Mucosa of stomach (tissue), 1 donor: ENCODE data around the gene PRAMEF9.
"Not testable (repeated sequence)": the region's sequence is repeated elsewhere in the genome, so short reads cannot be mapped to it uniquely, and the experiment has no call there.

Experiments
- H3K27me3 ChIP-seq: one replicate; pipeline ENCODE4 v1.7.0; 2013; ENCODE audit warnings: mild to moderate bottlenecking, low read length; ENCODE audit not compliant: control insufficient read depth, insufficient read depth
- H3K36me3 ChIP-seq: one replicate; pipeline ENCODE4 v1.7.0; 2013; ENCODE audit warnings: low read length; ENCODE audit not compliant: control insufficient read depth, insufficient read depth
- H3K4me1 ChIP-seq: one replicate; pipeline ENCODE4 v1.7.0; 2013; ENCODE audit warnings: mild to moderate bottlenecking, low read length; ENCODE audit not compliant: control insufficient read depth, insufficient read depth
- H3K4me3 ChIP-seq: one replicate; pipeline ENCODE4 v1.7.0; 2013; ENCODE audit warnings: low read length
- H3K9ac ChIP-seq: one replicate; pipeline ENCODE4 v1.7.0; 2013; ENCODE audit warnings: mild to moderate bottlenecking, low read length, moderate library complexity
- H3K9me3 ChIP-seq: one replicate; pipeline ENCODE4 v1.7.0; 2013; ENCODE audit warnings: mild to moderate bottlenecking, low read length, moderate library complexity; ENCODE audit not compliant: control insufficient read depth
- donor health status: Pancreatic carcinoma.

The PRAMEF9 gene

DNA sequence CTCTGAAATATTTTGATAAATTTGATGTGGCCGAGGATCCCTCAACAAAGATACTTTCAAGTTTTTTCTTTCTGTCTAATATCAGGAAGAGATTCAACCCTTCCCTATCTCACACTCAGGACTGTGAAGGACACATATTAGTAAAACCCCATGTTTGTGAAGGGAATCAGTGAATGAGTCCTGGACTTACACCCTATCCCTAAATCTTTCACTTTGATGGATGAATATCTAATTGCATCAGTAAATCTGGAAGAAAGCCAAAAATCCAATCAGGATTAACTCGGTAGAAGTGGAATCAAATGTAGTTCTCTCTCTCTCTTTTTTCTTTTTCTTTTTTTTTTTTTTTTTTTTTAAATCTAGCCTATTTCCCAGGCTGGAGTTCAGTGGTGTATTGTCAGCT lies at the start of gene PRAMEF9:
Gene PRAMEF9 (plus strand): TSS at position 301 of the 400 bp plus-strand sequence. CDS start 3,433 bp downstream, outside the sequence.
- H3K4me1 ChIP-seq, H3K36me3 ChIP-seq, H3K4me3 ChIP-seq, H3K9me3 ChIP-seq, H3K27me3 ChIP-seq, H3K9ac ChIP-seq: not testable (repeated sequence)

DNA sequence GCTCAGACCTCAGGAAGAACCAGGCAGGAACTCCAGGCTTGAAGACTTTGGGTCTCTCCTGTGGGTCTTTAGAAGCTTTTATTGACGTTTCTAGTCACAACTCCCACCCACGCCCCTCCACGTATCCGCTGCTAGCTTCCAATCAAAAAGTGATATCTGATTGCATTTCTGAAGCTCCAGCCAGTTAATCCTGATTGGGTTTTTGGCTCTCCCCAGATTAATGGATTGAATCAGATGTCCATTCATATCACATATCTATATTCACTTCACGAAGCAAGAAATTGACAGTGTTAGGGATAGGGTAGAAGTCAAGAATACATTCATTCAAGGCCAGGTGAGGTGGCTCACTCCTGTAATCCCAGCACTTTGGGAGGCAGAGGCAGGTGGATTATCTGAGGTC lies 15.7 kb upstream of the PRAMEF9 start, which contains the start of gene PRAMEF26:
Gene PRAMEF26 (minus strand): TSS at position 101 of the 400 bp plus-strand sequence. CDS start 2,914 bp downstream, outside the sequence.
- H3K36me3 ChIP-seq, H3K9me3 ChIP-seq: not testable (repeated sequence)

DNA sequence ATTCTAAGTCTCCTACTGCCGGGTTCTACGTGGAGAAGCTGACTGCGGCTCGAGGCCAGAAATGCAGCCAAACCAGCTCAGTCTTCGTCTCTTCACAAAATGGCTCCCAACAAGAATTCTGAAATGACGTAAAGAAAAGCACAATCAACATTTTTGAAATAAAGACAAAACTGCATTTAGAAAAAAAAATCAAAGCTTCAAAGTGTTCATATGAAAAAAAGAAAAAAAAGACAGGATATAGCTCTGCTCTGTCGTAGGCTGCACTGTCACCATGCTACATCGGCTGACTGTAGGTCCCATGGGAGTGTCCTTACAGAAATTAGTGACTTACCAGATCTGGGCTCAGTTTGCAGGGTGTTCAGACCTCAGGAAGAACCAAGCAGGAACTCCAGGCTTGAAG lies 6.1 kb upstream of the PRAMEF9 start, which contains the start of gene HNRNPCL4:
Gene HNRNPCL4 (minus strand): TSS at position 101 of the 400 bp plus-strand sequence. CDS start 164 bp downstream, outside the sequence.
- H3K4me3 ChIP-seq, H3K9ac ChIP-seq, H3K9me3 ChIP-seq, H3K27me3 ChIP-seq, H3K36me3 ChIP-seq, H3K4me1 ChIP-seq: not testable (repeated sequence)

More for the DNA sequence above, 15.7 kb upstream of the PRAMEF9 start, which contains the start of gene PRAMEF26:
- not testable (repeated sequence) for H3K4me1 ChIP-seq, H3K4me3 ChIP-seq, H3K9ac ChIP-seq, H3K27me3 ChIP-seq

DNA sequence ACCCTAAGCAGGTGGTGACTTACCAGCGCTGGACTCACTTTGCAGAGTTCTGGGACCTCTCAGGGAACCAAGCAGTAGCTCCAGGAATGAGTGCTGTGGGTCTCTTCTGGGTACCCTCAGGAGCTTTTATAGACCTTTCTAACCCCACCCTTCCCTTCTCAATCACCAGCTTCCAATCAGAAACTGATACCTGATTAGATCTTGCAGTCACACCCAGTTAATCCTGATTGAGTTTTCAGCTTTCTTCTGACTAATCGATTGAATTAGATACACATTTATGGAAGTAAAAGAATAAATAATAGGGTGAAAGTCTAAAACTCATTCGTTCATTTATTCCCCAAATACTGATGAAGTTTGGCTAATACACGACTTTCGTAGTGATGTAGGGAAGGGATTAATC lies 29.7 kb downstream of the PRAMEF9 start, which contains the start of gene PRAMEF13:
Gene PRAMEF13 (minus strand): TSS at position 101 of the 400 bp plus-strand sequence. CDS start 1,820 bp downstream, outside the sequence.
- not testable (repeated sequence) for H3K9ac ChIP-seq, H3K4me3 ChIP-seq, H3K9me3 ChIP-seq, H3K36me3 ChIP-seq, H3K4me1 ChIP-seq, H3K27me3 ChIP-seq

DNA sequence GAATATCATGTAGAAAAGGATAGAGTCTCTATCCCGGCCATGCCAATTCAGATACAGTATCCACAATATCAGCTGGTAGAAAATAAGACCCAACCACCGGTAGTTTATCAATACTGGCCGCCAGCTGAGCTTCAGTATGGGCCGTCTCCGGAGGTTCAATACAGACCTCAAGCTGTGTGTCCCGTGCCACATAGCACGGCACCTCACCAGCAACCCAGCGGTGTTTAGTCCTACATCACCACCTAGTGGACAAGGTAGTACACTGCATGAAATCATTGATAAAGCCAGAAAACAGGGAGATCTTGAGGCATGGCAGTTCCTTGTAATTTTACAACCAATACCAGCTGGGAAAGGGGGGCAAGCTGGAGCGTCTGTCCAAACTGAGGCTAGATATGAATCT lies 37.1 kb downstream of the PRAMEF9 start:
- not testable (repeated sequence) for H3K4me1 ChIP-seq, H3K27me3 ChIP-seq, H3K36me3 ChIP-seq, H3K9ac ChIP-seq, H3K9me3 ChIP-seq, H3K4me3 ChIP-seq

DNA sequence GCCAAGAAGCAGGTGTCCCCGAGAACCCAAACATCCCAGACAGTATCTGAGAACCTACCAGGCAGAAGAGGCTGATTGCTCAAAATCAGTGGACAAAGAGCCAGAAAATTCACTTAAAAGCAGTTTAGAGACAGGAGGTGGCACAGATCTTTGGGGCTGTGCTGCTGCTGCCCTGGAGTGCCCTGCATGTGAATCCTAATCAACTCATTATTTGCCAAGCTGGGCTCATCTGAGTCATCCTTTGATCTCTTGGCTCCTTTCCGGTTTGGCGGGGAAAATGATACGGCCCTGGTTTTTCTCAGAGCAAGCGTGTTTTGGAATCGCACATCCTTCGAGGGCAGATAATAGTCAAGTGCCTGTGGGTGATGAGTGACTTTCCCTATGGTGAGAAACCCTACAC lies 45.0 kb downstream of the PRAMEF9 start:
- H3K36me3 ChIP-seq, H3K9ac ChIP-seq, H3K4me3 ChIP-seq, H3K9me3 ChIP-seq, H3K4me1 ChIP-seq, H3K27me3 ChIP-seq: not testable (repeated sequence)

DNA sequence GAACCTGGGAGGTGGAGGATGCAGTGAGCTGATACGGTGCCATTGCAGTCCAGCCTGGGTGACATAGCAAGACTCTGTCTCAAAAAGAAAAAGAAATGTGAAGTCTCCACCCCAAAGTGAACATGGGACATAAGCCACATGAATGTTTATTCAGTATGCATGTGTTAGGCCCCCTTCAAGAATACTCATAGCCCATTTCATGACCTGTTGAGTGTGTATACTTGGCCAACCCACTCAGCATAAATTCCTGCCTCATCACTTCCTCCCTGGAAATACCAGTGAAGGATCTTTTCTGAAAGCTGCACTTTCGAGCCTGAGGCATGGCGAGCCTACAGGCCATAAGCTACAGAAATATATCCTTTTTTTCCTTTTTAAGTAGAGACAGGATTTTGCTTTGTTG lies 47.6 kb downstream of the PRAMEF9 start:
- H3K4me3 ChIP-seq, H3K36me3 ChIP-seq, H3K9me3 ChIP-seq, H3K4me1 ChIP-seq, H3K27me3 ChIP-seq, H3K9ac ChIP-seq: not testable (repeated sequence)

DNA sequence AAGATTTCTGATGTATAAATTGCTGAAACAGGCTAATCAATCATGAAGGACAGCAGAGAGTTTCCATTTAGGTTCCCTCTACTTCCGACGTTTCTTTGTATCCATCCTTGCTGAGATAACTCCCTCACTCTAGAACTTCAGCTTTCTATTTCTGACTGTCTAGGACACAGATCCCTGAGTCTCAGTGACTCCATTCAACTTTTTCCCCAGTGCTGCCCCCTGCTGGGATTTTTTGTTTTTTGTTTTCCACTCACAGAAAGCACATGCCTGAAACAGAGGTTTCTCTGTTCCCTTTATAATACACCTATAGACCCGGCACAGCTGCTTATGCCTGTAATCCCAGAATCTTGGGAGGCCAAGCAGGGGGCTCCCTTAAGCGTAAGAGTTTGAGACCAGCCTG lies 51.1 kb downstream of the PRAMEF9 start:
- not testable (repeated sequence) for H3K9me3 ChIP-seq, H3K4me1 ChIP-seq, H3K4me3 ChIP-seq, H3K9ac ChIP-seq, H3K27me3 ChIP-seq, H3K36me3 ChIP-seq

DNA sequence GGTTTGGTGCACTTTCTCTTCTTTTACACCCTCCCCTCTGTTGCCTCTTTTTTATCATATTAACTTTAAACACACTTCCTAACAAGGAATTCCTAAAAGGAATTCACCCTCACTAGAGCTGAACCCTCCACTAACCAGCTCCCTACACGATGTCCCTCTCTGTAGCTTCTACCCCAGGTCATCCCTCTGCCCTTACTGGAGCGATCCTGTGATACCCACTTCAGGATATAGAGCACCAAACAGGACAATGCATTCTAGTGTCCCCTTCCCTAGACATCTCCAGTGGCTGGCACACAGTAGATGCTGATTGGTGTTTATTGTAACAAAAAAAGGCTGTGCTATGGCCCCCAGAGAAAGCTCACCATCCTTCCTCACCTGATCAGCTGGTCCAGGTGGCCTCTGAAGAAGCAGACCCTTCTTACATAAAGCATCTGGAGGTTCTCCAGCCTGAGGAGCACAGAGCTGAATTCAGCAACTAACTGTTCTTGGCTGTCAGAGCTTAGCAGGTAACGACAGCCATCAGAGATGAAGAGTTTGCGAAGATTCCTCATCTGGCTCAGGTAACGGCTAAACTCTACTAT lies 52.9 kb downstream of the PRAMEF9 start:
- H3K27me3 ChIP-seq: no peaks in the 10 kb centered on the region
- H3K9ac ChIP-seq: no peak overlapping the region
- H3K36me3 ChIP-seq: no peaks in the 10 kb centered on the region
- no peaks in the 10 kb centered on the region for H3K9me3 ChIP-seq
- no peaks in the 10 kb centered on the region for H3K4me1 ChIP-seq
- no peak overlapping the region for H3K4me3 ChIP-seq

DNA sequence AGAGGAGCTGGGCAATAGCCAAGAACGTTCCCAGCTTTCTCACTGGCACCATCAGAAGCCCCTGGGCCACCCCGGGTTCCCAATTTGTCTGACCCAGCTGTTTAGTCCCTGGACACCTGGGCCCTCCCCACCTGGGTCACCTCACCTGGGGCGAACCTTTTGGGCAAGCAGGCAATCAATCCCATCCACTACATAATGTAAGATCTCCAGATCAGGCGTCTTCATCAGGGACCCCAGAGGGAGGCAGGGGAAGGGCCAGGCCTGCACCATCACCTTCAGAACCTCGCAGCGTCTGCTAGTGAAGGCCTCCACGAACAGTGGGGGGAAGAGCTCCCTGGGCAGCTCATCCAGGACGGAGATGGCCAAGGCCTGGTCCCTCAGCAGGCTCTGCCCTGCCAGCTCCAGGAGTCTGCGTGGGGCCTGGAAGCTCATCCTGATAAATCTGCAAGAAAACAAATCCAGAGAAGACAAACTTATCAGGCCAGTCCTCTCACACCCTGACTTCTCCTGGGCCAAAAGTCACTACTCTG lies 54.1 kb downstream of the PRAMEF9 start, which contains the start of gene PRAMEF18:
Gene PRAMEF18 (minus strand): TSS at position 480 of the 530 bp plus-strand sequence. CDS start 48 bp downstream, at position 432.
- not testable (repeated sequence) for H3K4me1 ChIP-seq, H3K4me3 ChIP-seq, H3K9ac ChIP-seq, H3K9me3 ChIP-seq, H3K27me3 ChIP-seq, H3K36me3 ChIP-seq

DNA sequence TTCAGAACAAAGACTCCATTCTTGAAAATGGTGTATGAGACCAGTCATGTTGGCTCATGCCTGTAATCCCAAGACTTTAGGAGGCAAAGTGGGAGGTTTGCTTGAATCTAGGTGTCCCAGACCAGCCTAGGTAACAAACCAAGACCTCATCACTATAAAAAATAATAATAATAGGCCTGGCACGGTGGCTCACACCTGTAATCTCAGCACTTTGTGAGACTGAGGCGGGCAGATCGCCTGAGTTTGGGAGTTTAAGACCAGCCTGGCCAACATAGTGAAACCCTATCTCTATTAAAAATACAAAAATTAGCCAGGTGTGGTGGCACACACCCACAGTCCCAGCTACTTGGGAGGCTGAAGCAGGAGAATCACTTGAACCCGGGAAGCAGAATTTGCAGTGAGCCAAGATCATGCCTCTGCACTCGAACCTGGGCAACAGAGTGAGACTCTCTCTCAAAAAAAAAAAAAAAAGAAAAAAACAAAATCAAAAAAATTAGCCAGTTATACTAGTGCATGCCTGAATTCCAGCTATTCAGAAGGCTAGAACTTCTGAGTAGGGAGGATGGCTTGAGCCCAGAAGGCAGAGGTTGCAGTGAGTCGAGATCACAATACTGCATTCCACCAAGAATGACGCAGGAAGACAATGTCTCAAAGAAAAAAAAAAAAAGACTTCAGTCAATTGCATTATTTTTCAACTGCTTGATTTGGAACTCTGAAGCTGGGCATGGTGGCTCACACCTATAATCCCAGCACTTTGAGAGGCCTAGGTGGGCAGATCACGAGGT lies 55.8 kb downstream of the PRAMEF9 start:
- not testable (repeated sequence) for H3K9ac ChIP-seq, H3K36me3 ChIP-seq, H3K9me3 ChIP-seq, H3K4me3 ChIP-seq, H3K27me3 ChIP-seq, H3K4me1 ChIP-seq

DNA sequence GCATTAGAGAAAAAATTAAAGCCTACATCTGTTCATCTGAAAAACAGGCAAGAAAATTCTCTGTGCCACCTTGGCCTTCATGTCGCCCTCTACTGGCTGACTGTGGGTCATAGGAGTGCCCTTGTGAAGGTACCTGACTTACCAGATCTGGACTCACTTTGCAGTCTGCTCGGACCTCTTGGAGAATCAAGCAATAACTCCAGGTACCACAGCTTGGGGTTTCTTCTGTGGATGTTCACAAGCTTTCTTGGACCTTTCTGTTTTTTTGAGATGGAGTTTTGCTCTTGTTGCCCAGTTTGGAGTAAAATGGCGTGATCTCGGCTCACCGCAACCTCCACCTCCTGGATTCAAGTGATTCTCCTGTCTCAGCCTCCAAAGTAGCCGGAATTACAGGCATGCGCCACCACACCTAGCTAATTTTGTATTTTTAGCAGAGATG lies 56.7 kb downstream of the PRAMEF9 start:
- H3K9ac ChIP-seq: no peak overlapping the region
- no peaks in the 10 kb centered on the region for H3K4me1 ChIP-seq
- H3K36me3 ChIP-seq: no peaks in the 10 kb centered on the region
- no peak overlapping the region for H3K4me3 ChIP-seq
- H3K9me3 ChIP-seq: no peaks in the 10 kb centered on the region
- no peaks in the 10 kb centered on the region for H3K27me3 ChIP-seq
